Esophagus squamous epithelium (tissue), 5 donors: ENCODE results near the gene BRMS1. TPM values are rescaled to one million over a fixed set of nuclear protein-coding genes. Genes with fewer than 3 reads are reported as not detected.

Source experiments
- DNase-seq: peaks from one replicate; lab custom pipeline; 2025; lab: John Stamatoyannopoulos, UW
- H3K27ac ChIP-seq, 4 donors: fragments of 200-600 bp; sonication (generic); one replicate each; pipeline ENCODE4 v1.5.1; 2016 to 2019; ENCODE audit warnings: mild to moderate bottlenecking in 1 of 4
- H3K27me3 ChIP-seq, 4 donors: fragments of 200-600 bp; sonication (generic); 1 replicate in 3 of 4; 2 replicates in 1 of 4; pipeline versions ENCODE4 v1.5.1 to v1.6.0; 2017 to 2021; ENCODE audit warnings: antibody characterized with exemption in 1 of 4
- H3K36me3 ChIP-seq, 3 donors: fragments of 200-600 bp; sonication (generic); one replicate each; pipeline ENCODE4 v1.5.1; 2016 to 2019
- H3K4me1 ChIP-seq, 3 donors: fragments of 200-600 bp; sonication (generic); one replicate each; pipeline ENCODE4 v1.5.1; 2017 to 2019
- H3K4me3 ChIP-seq, 4 donors: fragments of 200-600 bp; sonication (generic); 1 replicate in 3 of 4; 2 replicates in 1 of 4; pipeline ENCODE4 v1.5.1; 2016 to 2019; ENCODE audit warnings: mild to moderate bottlenecking in 2 of 4, moderate library complexity in 1 of 4
- H3K9me3 ChIP-seq, 3 donors: fragments of 200-600 bp; sonication (generic); one replicate each; pipeline ENCODE4 v1.5.1; 2016 to 2019
- POLR2A ChIP-seq, 4 donors: fragments of 450-650 bp; IDR thresholded peaks; one replicate each; pipeline ENCODE4 v1.6.1; 2017; ENCODE audit warnings: antibody characterized with exemption in 4 of 4, mild to moderate bottlenecking in 4 of 4, moderate library complexity in 3 of 4
- WGBS, 2 donors: methylation state at CpG; one replicate each; pipeline ENCODE4 v1.1.5; 2018; 5-methylcytosine and 5-hydroxymethylcytosine counted together
- intact Hi-C: fragments of 100-400 bp; cut with DNase I; formaldehyde crosslinking; loops from one replicate; pipeline ENCODE4 v1.15.0; 2022
- total RNA-seq, 4 donors: library from RNA; depleted of rRNA; stranded (reverse); fragments of >200 nt; gene quantifications; one replicate each; pipeline ENCODE4 v1.1.0, GENCODE V29; 2016
- TF ChIP-seq, protein P1 (sequence below), 6 experiments: fragments of 450-650 bp in 4 of 6; fragments of 200-600 bp in 2 of 6; sonication (generic) in 2 of 6; IDR thresholded peaks; one replicate each; pipeline ENCODE4 v1.5.1; 2016 to 2019; ENCODE audit warnings: antibody characterized with exemption in 6 of 6, mild to moderate bottlenecking in 4 of 6, moderate library complexity in 4 of 6
- donor health status: DM: yes; HTN: yes; CAD: no.

The BRMS1 gene
- total RNA-seq, 4 donors from 2014 or later = 43.8 to 65.5 (median 56.8) TPM

GRCh38 chr11:66365711-66366619 is 21.1 kb upstream of the BRMS1 start:
- no peak for DNase-seq
- Histone ChIP-seq H3K27ac (no peak overlapping the region), H3K9me3 (no peaks in the 10 kb centered on the region), H3K4me1 (peaks cover 0 to 19% (median 3%) of the 10 kb centered on the region in 3 donors), H3K4me3 (no peak overlapping the region), H3K36me3 (peaks cover 0 to 9% (median 0%) of the 10 kb centered on the region in 3 donors), H3K27me3 (no peaks in the 10 kb centered on the region)
- 49 to 51% methylated on average over 3 to 5 of the region's 14 CpGs for WGBS, 2 donors
- intact Hi-C loops = no loop called here
- TF ChIP-seq POLR2A (IDR thresholded peaks at IDR 0.05) = no peak
- TF ChIP-seq, protein P1, sequence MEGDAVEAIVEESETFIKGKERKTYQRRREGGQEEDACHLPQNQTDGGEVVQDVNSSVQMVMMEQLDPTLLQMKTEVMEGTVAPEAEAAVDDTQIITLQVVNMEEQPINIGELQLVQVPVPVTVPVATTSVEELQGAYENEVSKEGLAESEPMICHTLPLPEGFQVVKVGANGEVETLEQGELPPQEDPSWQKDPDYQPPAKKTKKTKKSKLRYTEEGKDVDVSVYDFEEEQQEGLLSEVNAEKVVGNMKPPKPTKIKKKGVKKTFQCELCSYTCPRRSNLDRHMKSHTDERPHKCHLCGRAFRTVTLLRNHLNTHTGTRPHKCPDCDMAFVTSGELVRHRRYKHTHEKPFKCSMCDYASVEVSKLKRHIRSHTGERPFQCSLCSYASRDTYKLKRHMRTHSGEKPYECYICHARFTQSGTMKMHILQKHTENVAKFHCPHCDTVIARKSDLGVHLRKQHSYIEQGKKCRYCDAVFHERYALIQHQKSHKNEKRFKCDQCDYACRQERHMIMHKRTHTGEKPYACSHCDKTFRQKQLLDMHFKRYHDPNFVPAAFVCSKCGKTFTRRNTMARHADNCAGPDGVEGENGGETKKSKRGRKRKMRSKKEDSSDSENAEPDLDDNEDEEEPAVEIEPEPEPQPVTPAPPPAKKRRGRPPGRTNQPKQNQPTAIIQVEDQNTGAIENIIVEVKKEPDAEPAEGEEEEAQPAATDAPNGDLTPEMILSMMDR (IDR thresholded peaks at IDR 0.05) = no peak

DNA sequence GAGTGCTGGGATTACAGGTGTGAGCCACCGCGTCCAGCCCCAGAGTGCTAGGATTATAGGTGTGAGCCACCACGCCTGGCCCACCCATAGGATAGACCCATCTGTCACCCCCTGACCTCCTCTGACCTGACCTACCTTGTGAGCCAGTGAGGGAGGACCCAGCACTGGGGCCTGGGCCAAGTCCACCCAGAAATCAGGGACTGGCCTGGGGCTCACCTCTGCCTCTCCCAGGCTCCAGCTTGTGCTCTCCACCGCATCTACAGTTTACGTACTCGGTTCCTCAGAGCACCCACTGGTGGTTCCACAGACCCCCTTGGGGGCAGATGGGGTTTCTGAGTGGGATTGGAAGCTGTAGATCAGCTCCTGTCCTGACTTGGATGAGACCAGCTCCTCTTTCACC is 20.3 kb upstream of the BRMS1 start:
- 100% methylated on average over 3 to 4 of the region's 6 CpGs for WGBS, 2 donors
- Histone ChIP-seq H3K27ac (no peak overlapping the region), H3K27me3 (no peaks in the 10 kb centered on the region), H3K4me1 (peaks cover 0 to 11% (median 0%) of the 10 kb centered on the region in 3 donors), H3K4me3 (no peak overlapping the region), H3K36me3 (peaks cover 0 to 9% (median 0%) of the 10 kb centered on the region in 3 donors), H3K9me3 (no peaks in the 10 kb centered on the region)
- intact Hi-C loops = no loop called here
- no peak for TF ChIP-seq POLR2A (IDR thresholded peaks at IDR 0.05)
- TF ChIP-seq, protein P1 (IDR thresholded peaks at IDR 0.05) = no peak
- no peak for DNase-seq

DNA sequence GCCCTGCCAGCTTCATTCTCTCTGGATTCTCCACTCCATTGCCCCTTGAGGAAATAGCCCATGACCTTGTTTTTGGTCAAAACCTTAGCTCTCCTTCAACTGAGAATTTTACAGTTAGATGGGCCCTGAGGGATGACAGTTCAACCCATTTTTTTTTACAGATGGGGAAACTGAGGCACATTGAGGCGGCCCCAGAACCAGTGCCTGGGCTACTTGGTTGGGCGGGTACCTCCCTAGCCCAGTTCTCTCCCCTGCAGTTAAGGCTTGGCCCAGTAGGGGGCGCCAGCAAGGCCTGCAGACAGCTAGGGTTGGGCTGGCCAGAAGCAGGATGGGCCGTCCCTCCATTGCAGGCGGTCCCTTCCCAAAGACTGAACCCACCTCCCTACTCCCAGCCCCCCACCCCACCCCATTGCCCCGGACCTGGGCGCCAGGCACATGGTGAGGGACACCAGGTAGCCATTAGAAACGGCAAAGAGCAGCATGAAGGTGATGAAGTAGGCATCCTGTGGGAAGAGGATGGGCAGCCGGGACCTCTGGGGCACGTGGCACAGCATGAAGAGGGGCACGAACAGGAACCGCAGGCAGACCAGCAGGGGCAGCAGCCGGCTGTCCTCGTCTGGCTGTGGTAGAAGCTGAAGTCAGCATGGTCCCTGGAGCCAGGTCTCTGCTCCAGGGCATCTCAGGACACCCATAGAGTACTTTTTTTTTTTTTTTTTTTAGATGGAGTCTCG is 19.1 kb upstream of the BRMS1 start:
- WGBS, 2 donors = 79 to 82% methylated on average over 6 to 9 of the region's 15 CpGs
- no peak overlapping the region for H3K27ac ChIP-seq
- TF ChIP-seq, protein P1 (IDR thresholded peaks at IDR 0.05) = peak in 5 of 6 experiments; percentile 27 to 58 (median 41)
- no peak for TF ChIP-seq POLR2A (IDR thresholded peaks at IDR 0.05)
- no peak overlapping the region for H3K4me3 ChIP-seq
- no peaks in the 10 kb centered on the region for H3K4me1 ChIP-seq
- DNase-seq = no peak
- peaks cover 0 to 7% (median 0%) of the 10 kb centered on the region in 3 donors for H3K36me3 ChIP-seq
- H3K27me3 ChIP-seq = no peaks in the 10 kb centered on the region
- intact Hi-C loops = no loop called here
- no peaks in the 10 kb centered on the region for H3K9me3 ChIP-seq

- H3K4me3 ChIP-seq = no peak overlapping the region
These were observed 18.3 kb upstream of the BRMS1 start for GRCh38 chr11:66363187-66363601.

More at GRCh38 chr11:66363187-66363601, 18.3 kb upstream of the BRMS1 start:
- intact Hi-C loops = no loop called here
- no peak for DNase-seq
- Histone ChIP-seq H3K4me1 (no peaks in the 10 kb centered on the region), H3K27me3 (no peaks in the 10 kb centered on the region), H3K36me3 (no peaks in the 10 kb centered on the region), H3K27ac (no peak overlapping the region), H3K9me3 (no peaks in the 10 kb centered on the region)
- TF ChIP-seq, protein P1 (IDR thresholded peaks at IDR 0.05) = no peak
- TF ChIP-seq POLR2A (IDR thresholded peaks at IDR 0.05) = no peak
- 68 to 72% methylated on average over 5 to 12 of the region's 14 CpGs for WGBS, 2 donors
